IMR-90 (cell line): ENCODE data around the gene DNAJC5. TPM values are rescaled to one million over a fixed set of nuclear protein-coding genes. Genes with fewer than 3 reads are reported as not detected.
A peak's percentile ranks its signal among the peaks of the same experiment; 100 is the strongest.

ENCODE experiments used
- ATAC-seq: fragments of 200-7000 bp; cut with Tn5 transposase; 2 replicates; pipeline ENCODE4 v1.9.1; 2020; ENCODE audit warnings: low read depth, mild to moderate bottlenecking, moderate library complexity
- BruUV-seq: library from RNA; stranded (reverse); fragments of 400-500 nt; replicated peaks from 2 replicates; lab custom pipeline; 2021; lab: Mats Ljungman, UMichigan
- CTCF ChIA-PET: fragments of 300-600 bp; formaldehyde crosslinking; extraction: SDS; loops from one replicate; lab custom pipeline; 2021; ENCODE audit warnings: antibody characterized with exemption; lab: Yijun Ruan, JAX
- POLR2A ChIA-PET: fragments of 300-600 bp; sonication (Branson Sonifier 250); formaldehyde crosslinking; loops from one replicate; lab custom pipeline; 2022; ENCODE audit warnings: antibody characterized with exemption; ENCODE audit not compliant: unreplicated experiment; lab: Charles Lee
- DNase-seq: peaks from one replicate; pipeline ENCODE4 v3.0.0; 2013
- H2AFZ ChIP-seq: replicated peaks from 2 replicates; pipeline ENCODE3; 2013; ENCODE audit warnings: low read length, mild to moderate bottlenecking; ENCODE audit not compliant: poor library complexity
- H2AK5ac ChIP-seq: 2 replicates; pipeline ENCODE4 v1.6.1; 2013; ENCODE audit warnings: low read depth, low read length, inconsistent platforms
- H2AK9ac ChIP-seq: replicated peaks from 2 replicates; pipeline ENCODE3; 2013; ENCODE audit warnings: mild to moderate bottlenecking, low read depth, low read length, moderate library complexity; ENCODE audit not compliant: poor library complexity
- H2BK120ac ChIP-seq: 2 replicates; pipeline ENCODE4 v1.6.1; 2013; ENCODE audit warnings: low read depth, low read length, inconsistent platforms
- H2BK15ac ChIP-seq: 3 replicates; pipeline ENCODE4 v1.6.1; 2013; ENCODE audit warnings: low read depth, low read length, inconsistent platforms
- H2BK20ac ChIP-seq: 2 replicates; pipeline ENCODE4 v1.6.1; 2013; ENCODE audit warnings: low read depth, mild to moderate bottlenecking, inconsistent platforms, low read length, moderate library complexity
- H2BK5ac ChIP-seq: 2 replicates; pipeline ENCODE4 v1.6.1; 2013; ENCODE audit warnings: mild to moderate bottlenecking, low read depth, low read length, inconsistent platforms; ENCODE audit not compliant: poor library complexity, severe bottlenecking
- H3K14ac ChIP-seq: replicated peaks from 2 replicates; pipeline ENCODE4 v1.6.1; 2013; ENCODE audit warnings: low read depth, low read length, inconsistent platforms
- H3K18ac ChIP-seq: 2 replicates; pipeline ENCODE4 v1.6.1; 2013; ENCODE audit warnings: low read depth, low read length, control low read depth
- H3K23ac ChIP-seq: 2 replicates; pipeline ENCODE4 v1.6.1; 2013; ENCODE audit warnings: low read depth, low read length, inconsistent platforms
- H3K27ac ChIP-seq: 2 replicates; pipeline ENCODE4 v1.5.1; 2013; ENCODE audit warnings: mild to moderate bottlenecking, control low read depth, low read length; ENCODE audit not compliant: insufficient read depth
- H3K27me3 ChIP-seq: 2 replicates; pipeline ENCODE4 v1.6.1; 2013; ENCODE audit warnings: low read length; ENCODE audit not compliant: control insufficient read depth, insufficient read depth
- H3K36me3 ChIP-seq: 2 replicates; pipeline ENCODE4 v1.6.1; 2013; ENCODE audit warnings: low read length, mixed read lengths; ENCODE audit not compliant: control insufficient read depth, insufficient read depth
- H3K4ac ChIP-seq: 2 replicates; pipeline ENCODE4 v1.6.1; 2013; ENCODE audit warnings: low read depth, low read length, inconsistent platforms
- H3K4me1 ChIP-seq: 2 replicates; pipeline ENCODE4 v1.6.1; 2013; ENCODE audit warnings: low read length, mixed read lengths; ENCODE audit not compliant: control insufficient read depth, insufficient read depth
- H3K4me2 ChIP-seq: 2 replicates; pipeline ENCODE4 v1.6.1; 2013; ENCODE audit warnings: low read depth, mild to moderate bottlenecking, control low read depth, low read length, moderate library complexity
- H3K4me3 ChIP-seq: 2 replicates; pipeline ENCODE4 v1.5.1; 2013; ENCODE audit warnings: low read depth, mild to moderate bottlenecking, control low read depth, low read length, moderate library complexity; ENCODE audit not compliant: insufficient read depth
- H3K56ac ChIP-seq: 2 replicates; pipeline ENCODE4 v1.6.1; 2013; ENCODE audit warnings: low read length, inconsistent platforms; ENCODE audit not compliant: insufficient read depth; ENCODE audit errors: extremely low read depth
- H3K79me1 ChIP-seq, 2 experiments: 2 replicates each; pipeline ENCODE4 v1.6.1; 2013; ENCODE audit warnings: low read length in 2 of 2, inconsistent platforms in 1 of 2, low read depth in 1 of 2
- H3K9ac ChIP-seq: 2 replicates; pipeline ENCODE4 v1.6.1; 2013; ENCODE audit warnings: low read depth, low read length, control low read depth
- H3K9me1 ChIP-seq: 2 replicates; pipeline ENCODE4 v1.6.1; 2013; ENCODE audit warnings: low read length, inconsistent platforms; ENCODE audit not compliant: insufficient read depth
- H3K9me3 ChIP-seq: 2 replicates; pipeline ENCODE4 v1.6.1; 2013; ENCODE audit warnings: low read length; ENCODE audit not compliant: control insufficient read depth, insufficient read depth
- H4K20me1 ChIP-seq: 2 replicates; pipeline ENCODE4 v1.6.1; 2013; ENCODE audit warnings: low read length, inconsistent platforms; ENCODE audit not compliant: insufficient read depth
- H4K5ac ChIP-seq: 2 replicates; pipeline ENCODE4 v1.6.1; 2013; ENCODE audit warnings: mild to moderate bottlenecking, low read depth, low read length, control low read depth
- H4K8ac ChIP-seq, 2 experiments: 2 replicates each; pipeline ENCODE4 v1.6.1; 2013; ENCODE audit warnings: low read depth in 2 of 2, low read length in 2 of 2, control low read depth in 1 of 2, inconsistent platforms in 1 of 2
- H4K91ac ChIP-seq: 2 replicates; pipeline ENCODE4 v1.6.1; 2013; ENCODE audit warnings: low read depth, low read length, inconsistent platforms; ENCODE audit not compliant: insufficient read depth
- BHLHE40 ChIP-seq: fragments of 150-350 bp; IDR thresholded peaks from 2 replicates; pipeline ENCODE4 v1.6.1; 2016; ENCODE audit warnings: mild to moderate bottlenecking, low read depth, low read length
- CEBPB ChIP-seq: IDR thresholded peaks from 2 replicates; pipeline ENCODE4 v1.6.1; 2012; ENCODE audit warnings: low read depth, low read length, improper control_type of control experiment
- CHD1 ChIP-seq: IDR thresholded peaks from 2 replicates; pipeline ENCODE4 v1.6.1; 2012; ENCODE audit warnings: low read depth, low read length, improper control_type of control experiment
- FOS ChIP-seq: fragments of 150-350 bp; IDR thresholded peaks from 2 replicates; pipeline ENCODE4 v1.6.1; 2016; ENCODE audit warnings: low read depth, low read length
- MAFK ChIP-seq: IDR thresholded peaks from 2 replicates; pipeline ENCODE4 v1.6.1; 2012; ENCODE audit warnings: low read depth, low read length, improper control_type of control experiment
- MAZ ChIP-seq: IDR thresholded peaks from 2 replicates; pipeline ENCODE4 v1.6.1; 2012; ENCODE audit warnings: low read depth, mild to moderate bottlenecking, low read length, improper control_type of control experiment, moderate library complexity, borderline replicate concordance
- MXI1 ChIP-seq: IDR thresholded peaks from 2 replicates; pipeline ENCODE4 v1.6.1; 2012; ENCODE audit warnings: low read depth, mild to moderate bottlenecking, low read length, moderate library complexity, borderline replicate concordance
- NFE2L2 ChIP-seq: fragments of 150-350 bp; IDR thresholded peaks from 2 replicates; pipeline ENCODE4 v1.6.1; 2016; ENCODE audit warnings: low read depth, mild to moderate bottlenecking, low read length
- POLR2A ChIP-seq: IDR thresholded peaks from 2 replicates; pipeline ENCODE4 v1.6.1; 2012; ENCODE audit warnings: mild to moderate bottlenecking, low read depth, low read length
- RAD21 ChIP-seq: IDR thresholded peaks from 2 replicates; pipeline ENCODE4 v1.6.1; 2012; ENCODE audit warnings: low read length, improper control_type of control experiment
- RCOR1 ChIP-seq: IDR thresholded peaks from 2 replicates; pipeline ENCODE4 v1.6.1; 2012; ENCODE audit warnings: mild to moderate bottlenecking, low read length, improper control_type of control experiment; ENCODE audit not compliant: insufficient replicate concordance
- RFX5 ChIP-seq: IDR thresholded peaks from 2 replicates; pipeline ENCODE4 v1.8.0; 2012; ENCODE audit warnings: low read depth, mild to moderate bottlenecking, low read length, moderate library complexity
- SMC3 ChIP-seq: fragments of 150-350 bp; IDR thresholded peaks from 2 replicates; pipeline ENCODE4 v1.6.1; 2016; ENCODE audit warnings: low read depth, mild to moderate bottlenecking, antibody characterized with exemption, low read length, moderate library complexity
- WGBS, 2 experiments: methylation state at CpG; one replicate each; pipeline versions ENCODE4 v1.1.5 to v1.1.7; 2013; ENCODE audit warnings: missing lambda C conversion rate in 2 of 2; ENCODE audit not compliant: insufficient read length in 1 of 2; ENCODE audit errors: extremely low coverage in 2 of 2; 5-methylcytosine and 5-hydroxymethylcytosine counted together
- dilution Hi-C: fragments of 300-500 bp; cut with HindIII; formaldehyde crosslinking; loops from one replicate; pipeline ENCODE4 v1.14.3; 2018; ENCODE audit warnings: low sequenced_read_pairs; ENCODE audit not compliant: unreplicated experiment
- in situ Hi-C: fragments of 300-500 bp; cut with MboI; formaldehyde crosslinking; loops from 3 replicates; pipeline ENCODE4 v1.14.3; 2019; ENCODE audit warnings: low sequenced_read_pairs, inconsistent platforms, mixed read lengths
- intact Hi-C: fragments of 100-400 bp; cut with micrococcal nuclease; formaldehyde crosslinking; loops from 2 replicates; pipeline ENCODE4 v1.10.0; 2022
- polyA plus RNA-seq, 3 experiments: library from polyadenylated mRNA; depleted of rRNA; stranded (reverse); fragments of >200 nt; gene quantifications; 2 replicates each; pipeline ENCODE4 v1.2.3, GENCODE V29; 2012; ENCODE audit warnings: low replicate concordance in 1 of 3
- total RNA-seq: library from RNA; depleted of rRNA; stranded (reverse); fragments of >200 nt; gene quantifications from 2 replicates; pipeline ENCODE4 v1.2.3, GENCODE V29; 2012
- TF ChIP-seq, protein P1 (sequence below): fragments of 150-350 bp; IDR thresholded peaks from 2 replicates; pipeline ENCODE4 v1.6.1; 2017; ENCODE audit warnings: mild to moderate bottlenecking, antibody characterized with exemption, low read length, low read depth
- TF ChIP-seq, protein P2 (sequence below): conservative IDR thresholded peaks from 2 replicates; pipeline ENCODE4 v1.5.1; 2012; ENCODE audit warnings: mild to moderate bottlenecking, low read depth, low read length, improper control_type of control experiment

Gene DNAJC5
- total and polyA plus RNA-seq, 2 of the 4 experiments (the other 2 are of a cell fraction): 35.6 to 45.2 TPM

DNA sequence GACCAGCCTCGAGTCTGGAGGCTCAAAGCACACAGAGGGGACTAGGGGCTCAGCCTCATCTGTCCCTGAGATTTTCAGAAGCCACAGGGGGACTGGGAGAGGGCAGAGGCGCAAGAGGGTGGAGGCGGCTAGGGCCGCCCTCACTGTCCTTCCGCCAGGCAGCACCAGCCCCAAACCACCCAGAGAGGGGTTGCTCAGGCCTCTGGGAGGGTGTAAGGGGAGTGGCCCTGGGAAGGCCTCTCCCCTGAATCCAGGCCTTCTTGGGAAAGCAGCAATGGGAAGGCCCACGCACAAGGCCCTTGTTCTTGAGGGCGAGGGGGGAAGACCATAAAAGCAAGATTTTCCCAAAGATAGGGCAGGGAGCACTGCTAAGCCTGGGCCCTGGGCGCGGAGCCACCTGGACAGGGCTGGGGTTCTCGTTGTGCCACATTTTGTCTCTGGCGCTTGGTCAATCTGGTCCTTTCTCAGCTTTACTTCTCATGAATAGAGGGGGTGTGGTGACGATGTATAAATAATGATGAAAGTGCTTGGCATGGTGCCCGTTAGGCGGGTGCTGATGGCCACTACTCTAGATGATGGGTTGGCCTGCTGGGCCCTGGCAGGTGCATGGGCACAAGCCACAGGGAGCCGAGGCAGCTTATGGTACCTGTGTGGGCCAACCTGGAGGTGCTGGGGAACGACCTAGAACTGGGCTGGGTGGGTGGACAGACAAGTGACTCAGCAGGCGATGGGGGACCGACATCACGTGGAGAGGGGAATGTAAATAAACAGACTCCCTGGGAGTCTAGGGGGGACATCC, 79.7 kb downstream of the DNAJC5 start:
- POLR2A ChIA-PET: no interaction called here
- Histone ChIP-seq H4K91ac (peak overlapping the region; percentile 13; the same call in 1 of the 2 replicates), H3K4me1 (peaks cover 29% of the 10 kb centered on the region), H3K4me2 (no peak overlapping the region; the same call in 1 of the 2 replicates), H3K4me3 (no peak overlapping the region), H4K8ac (peak overlapping the region in 1 of 2 experiments; percentile 22; a peak in 1 of 4 replicates), H3K56ac (no peak overlapping the region), H4K5ac (no peak overlapping the region), H4K20me1 (no peaks in the 10 kb centered on the region), H2AK9ac (peak overlapping the region; percentile 70), H2AK5ac (peak overlapping the region; percentile 54; the same call in 1 of the 2 replicates), H3K23ac (0 out of 2 replicates have a peak overlapping the region, but pooled peaks have one; percentile 60), H2BK120ac (peak overlapping the region; percentile 7; the same call in 1 of the 2 replicates), H2BK20ac (peak overlapping the region; percentile 12; the same call in 1 of the 2 replicates), H3K18ac (no peak overlapping the region), H2BK15ac (no peak overlapping the region), H3K36me3 (no peaks in the 10 kb centered on the region), H3K9me3 (no peaks in the 10 kb centered on the region), H3K14ac (no peak overlapping the region), H2AFZ (peak overlapping the region; percentile 99), H3K27ac (0 out of 2 replicates have a peak overlapping the region, but pooled peaks have one; percentile 9), H3K27me3 (no peaks in the 10 kb centered on the region), H3K9me1 (peaks cover 15% of the 10 kb centered on the region; the same call in 1 of the 2 replicates), H3K79me1 (no peaks in the 10 kb centered on the region; a peak in 1 of 4 replicates), H3K9ac (no peak overlapping the region), H3K4ac (peak overlapping the region; percentile 64), H2BK5ac (no peak overlapping the region)
- intact Hi-C loops (loop anchor here (5.0 kb wide), 1 partner anchor 197 kb away; no protein-coding TSS in a partner anchor), in situ Hi-C loops (loop anchor here (10.0 kb wide), 1 partner anchor 440 kb away; the partner anchor contains the start of gene PTK6), dilution Hi-C loops (no loop called here)
- no TSS peak for BruUV-seq
- CTCF ChIA-PET: interaction anchor here (0.7 to 0.9 kb wide), 2 partner anchors 109 to 437 kb away, joined by 4 to 5 read pairs; partner anchors contain the start of genes PTK6 and TPD52L2
- DNase-seq (peak; percentile 74), ATAC-seq (peak; percentile 2)
- 24% methylated on average over 6 of the region's 19 CpGs; no CpG with 5 or more reads in 1 of the 2 experiments for WGBS, 2 experiments
- TF ChIP-seq, protein P1, sequence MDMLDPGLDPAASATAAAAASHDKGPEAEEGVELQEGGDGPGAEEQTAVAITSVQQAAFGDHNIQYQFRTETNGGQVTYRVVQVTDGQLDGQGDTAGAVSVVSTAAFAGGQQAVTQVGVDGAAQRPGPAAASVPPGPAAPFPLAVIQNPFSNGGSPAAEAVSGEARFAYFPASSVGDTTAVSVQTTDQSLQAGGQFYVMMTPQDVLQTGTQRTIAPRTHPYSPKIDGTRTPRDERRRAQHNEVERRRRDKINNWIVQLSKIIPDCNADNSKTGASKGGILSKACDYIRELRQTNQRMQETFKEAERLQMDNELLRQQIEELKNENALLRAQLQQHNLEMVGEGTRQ: peak; percentile 93
- TF ChIP-seq, protein P2, sequence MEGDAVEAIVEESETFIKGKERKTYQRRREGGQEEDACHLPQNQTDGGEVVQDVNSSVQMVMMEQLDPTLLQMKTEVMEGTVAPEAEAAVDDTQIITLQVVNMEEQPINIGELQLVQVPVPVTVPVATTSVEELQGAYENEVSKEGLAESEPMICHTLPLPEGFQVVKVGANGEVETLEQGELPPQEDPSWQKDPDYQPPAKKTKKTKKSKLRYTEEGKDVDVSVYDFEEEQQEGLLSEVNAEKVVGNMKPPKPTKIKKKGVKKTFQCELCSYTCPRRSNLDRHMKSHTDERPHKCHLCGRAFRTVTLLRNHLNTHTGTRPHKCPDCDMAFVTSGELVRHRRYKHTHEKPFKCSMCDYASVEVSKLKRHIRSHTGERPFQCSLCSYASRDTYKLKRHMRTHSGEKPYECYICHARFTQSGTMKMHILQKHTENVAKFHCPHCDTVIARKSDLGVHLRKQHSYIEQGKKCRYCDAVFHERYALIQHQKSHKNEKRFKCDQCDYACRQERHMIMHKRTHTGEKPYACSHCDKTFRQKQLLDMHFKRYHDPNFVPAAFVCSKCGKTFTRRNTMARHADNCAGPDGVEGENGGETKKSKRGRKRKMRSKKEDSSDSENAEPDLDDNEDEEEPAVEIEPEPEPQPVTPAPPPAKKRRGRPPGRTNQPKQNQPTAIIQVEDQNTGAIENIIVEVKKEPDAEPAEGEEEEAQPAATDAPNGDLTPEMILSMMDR: no peak
- TF ChIP-seq FOS (peak; percentile 62), RFX5 (no peak), CHD1 (no peak), NFE2L2 (peak; percentile 21; the same call in 1 of the 2 replicates), POLR2A (no peak), MAFK (no peak), BHLHE40 (peak; percentile 92), RCOR1 (peak; percentile 71), RAD21 (no peak), CEBPB (no peak), MXI1 (no peak), SMC3 (no peak), MAZ (no peak)
